Measurements from ENCODE around the gene PFKP. TPM values are rescaled to one million over a fixed set of nuclear protein-coding genes. Genes with fewer than 3 reads are reported as not detected.

Gene PFKP
- total RNA-seq, 1 donor from 2014 or later: 196 TPM

GRCh38 chr10:3127921-3128320 is 60.6 kb downstream of the PFKP start:
- Histone ChIP-seq H3K27me3 (ENCODE audit: control insufficient read depth, insufficient read depth, low read length) (no peaks in the 10 kb centered on the region), H3K4me3 (ENCODE audit: low read depth, low read length) (no peak overlapping the region), H3K36me3 (ENCODE audit: control insufficient read depth, insufficient read depth, low read length) (peaks cover 49% of the 10 kb centered on the region)
- no peak for DNase-seq (ENCODE audit: low read depth)
- no peak for FAIRE-seq
- no peak for TF ChIP-seq CTCF (IDR thresholded peaks at IDR 0.05; ENCODE audit: insufficient read depth, low read length, severe bottlenecking)

- Histone ChIP-seq H3K4me3 (ENCODE audit: low read depth, low read length) (no peak overlapping the region), H3K36me3 (ENCODE audit: control insufficient read depth, insufficient read depth, low read length) (peaks cover 49% of the 10 kb centered on the region), H3K27me3 (ENCODE audit: control insufficient read depth, insufficient read depth, low read length) (no peaks in the 10 kb centered on the region)
- FAIRE-seq: no peak
- DNase-seq (ENCODE audit: low read depth): no peak
- TF ChIP-seq CTCF (IDR thresholded peaks at IDR 0.05; ENCODE audit: insufficient read depth, low read length, severe bottlenecking): no peak
These were observed 61.2 kb downstream of the PFKP start for GRCh38 chr10:3128379-3129130.

GRCh38 chr10:3129581-3130340 is 62.4 kb downstream of the PFKP start:
- peak; percentile 75 for FAIRE-seq
- no peaks in the 10 kb centered on the region for H3K27me3 ChIP-seq (ENCODE audit: control insufficient read depth, insufficient read depth, low read length)
- no peak for DNase-seq (ENCODE audit: low read depth)
- H3K4me3 ChIP-seq (ENCODE audit: low read depth, low read length): no peak overlapping the region
- peaks cover 48% of the 10 kb centered on the region for H3K36me3 ChIP-seq (ENCODE audit: control insufficient read depth, insufficient read depth, low read length)
- no peak for TF ChIP-seq CTCF (IDR thresholded peaks at IDR 0.05; ENCODE audit: insufficient read depth, low read length, severe bottlenecking)

- Histone ChIP-seq H3K36me3 (ENCODE audit: control insufficient read depth, insufficient read depth, low read length) (peaks cover 42% of the 10 kb centered on the region), H3K4me3 (ENCODE audit: low read depth, low read length) (no peak overlapping the region), H3K27me3 (ENCODE audit: control insufficient read depth, insufficient read depth, low read length) (no peaks in the 10 kb centered on the region)
- TF ChIP-seq CTCF (IDR thresholded peaks at IDR 0.05; ENCODE audit: insufficient read depth, low read length, severe bottlenecking): peak; percentile 0
- FAIRE-seq (peak; percentile 89), DNase-seq (ENCODE audit: low read depth) (peak; percentile 94)
These were observed 63.8 kb downstream of the PFKP start for GRCh38 chr10:3131098-3131497.

- H3K27me3 ChIP-seq (ENCODE audit: control insufficient read depth, insufficient read depth, low read length): no peaks in the 10 kb centered on the region
- no peak overlapping the region for H3K4me3 ChIP-seq (ENCODE audit: low read depth, low read length)
- no peak for TF ChIP-seq CTCF (IDR thresholded peaks at IDR 0.05; ENCODE audit: insufficient read depth, low read length, severe bottlenecking)
- DNase-seq (ENCODE audit: low read depth) (peak; percentile 53), FAIRE-seq (no peak)
- peaks cover 41% of the 10 kb centered on the region for H3K36me3 ChIP-seq (ENCODE audit: control insufficient read depth, insufficient read depth, low read length)
These were observed 65.0 kb downstream of the PFKP start for GRCh38 chr10:3132036-3133025.
